HFF-Myc (cell line): Measurements from ENCODE around the gene CDK8.

Source experiments
- DNase-seq: peaks from one replicate; pipeline ENCODE4 v3.0.0-alpha.2; 2011; ENCODE audit warnings: low read depth; ENCODE audit errors: extremely low read depth
- H3K4me3 ChIP-seq: replicated peaks from 2 replicates; pipeline ENCODE4 v1.5.1; 2011; ENCODE audit warnings: low read depth, mild to moderate bottlenecking, control low read depth, low read length
- CTCF ChIP-seq: IDR thresholded peaks from 2 replicates; pipeline ENCODE4 v1.5.1; 2012; ENCODE audit warnings: mild to moderate bottlenecking, low read depth, low read length, control low read depth; ENCODE audit errors: missing control alignments

CDK8 gene

GRCh38 chr13:26343816-26344215 is 89.9 kb downstream of the CDK8 start:
- no peak for TF ChIP-seq CTCF
- H3K4me3 ChIP-seq, result no peak overlapping the region
- DNase-seq, result no peak

DNA sequence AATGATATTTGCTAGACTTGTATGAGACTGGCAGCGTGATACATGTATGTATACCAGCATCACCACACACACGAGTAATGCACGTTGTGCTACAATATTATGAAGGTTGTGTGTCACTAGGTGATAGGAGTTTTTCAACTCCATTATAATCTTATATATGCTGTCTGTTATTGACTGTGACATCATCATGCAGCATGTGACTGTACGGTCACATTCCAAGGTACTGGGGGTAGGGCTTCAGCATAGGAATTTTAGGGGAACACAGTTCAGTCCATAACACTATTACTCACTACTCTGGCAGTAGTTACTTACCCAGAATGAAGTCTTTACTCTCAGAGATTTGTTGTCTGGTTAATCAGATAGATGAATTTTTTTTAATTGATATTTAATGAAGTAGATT is 91.1 kb downstream of the CDK8 start:
- H3K4me3 ChIP-seq, result no peak overlapping the region
- TF ChIP-seq CTCF, result no peak
- no peak for DNase-seq

DNA sequence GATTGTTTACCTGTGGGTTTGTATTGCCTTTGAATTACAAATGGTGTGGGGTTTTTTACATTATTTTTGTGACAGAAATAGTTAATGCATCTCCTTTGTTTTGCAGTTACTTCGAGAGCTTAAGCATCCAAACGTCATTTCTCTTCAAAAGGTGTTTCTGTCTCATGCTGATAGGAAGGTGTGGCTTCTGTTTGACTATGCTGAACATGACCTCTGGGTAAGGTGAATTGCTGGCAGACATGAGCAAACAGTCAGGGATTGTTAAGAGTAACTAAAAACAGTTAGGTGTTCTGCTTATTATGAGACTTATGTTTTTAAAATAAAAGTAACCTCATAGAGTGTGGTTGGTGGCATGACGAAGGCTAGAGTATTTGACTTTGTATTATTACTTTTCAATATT is 95.0 kb downstream of the CDK8 start:
- no peak for TF ChIP-seq CTCF
- H3K4me3 ChIP-seq, result no peak overlapping the region
- no peak for DNase-seq

DNA sequence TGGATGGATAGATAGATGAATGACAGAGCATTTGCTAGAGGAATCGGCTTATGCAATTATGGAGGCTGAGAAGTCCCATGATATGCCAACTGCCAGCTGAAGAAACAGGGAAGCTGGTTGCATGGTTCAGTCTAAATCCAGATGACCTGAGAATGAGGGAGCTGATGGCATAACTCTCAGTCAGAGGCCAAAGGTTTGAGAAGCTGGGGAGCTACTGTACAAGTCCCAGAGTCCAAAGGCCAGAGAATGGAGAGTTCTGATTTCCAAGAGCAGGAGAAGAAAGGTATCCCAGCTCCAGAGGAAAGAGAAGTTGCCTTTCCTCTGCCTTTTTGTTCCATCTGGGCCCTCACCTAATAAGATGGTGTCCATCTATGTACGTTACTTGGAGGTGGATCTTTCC is 108.3 kb downstream of the CDK8 start:
- no peak for TF ChIP-seq CTCF
- H3K4me3 ChIP-seq, result no peak overlapping the region
- no peak for DNase-seq

- H3K4me3 ChIP-seq, result no peak overlapping the region
- TF ChIP-seq CTCF, result no peak
- no peak for DNase-seq
Observed at GRCh38 chr13:26370553-26370952, 116.6 kb downstream of the CDK8 start.

- no peak for TF ChIP-seq CTCF
- no peak overlapping the region for H3K4me3 ChIP-seq
- no peak for DNase-seq
Observed at GRCh38 chr13:26372747-26373146, 118.8 kb downstream of the CDK8 start.

GRCh38 chr13:26376430-26376829 is 122.5 kb downstream of the CDK8 start:
- no peak for DNase-seq
- no peak for TF ChIP-seq CTCF
- H3K4me3 ChIP-seq, result no peak overlapping the region
